Superior temporal gyrus (tissue), 1 donor: ENCODE data around the gene ECHS1.
"Not testable (repeated sequence)": the region's sequence is repeated elsewhere in the genome, so short reads cannot be mapped to it uniquely, and the experiment has no call there.

Experiments
- DNase-seq: peaks from one replicate; pipeline ENCODE4 v3.0.0-alpha.2; 2016; ENCODE audit errors: extremely low spot score

ECHS1 gene

DNA sequence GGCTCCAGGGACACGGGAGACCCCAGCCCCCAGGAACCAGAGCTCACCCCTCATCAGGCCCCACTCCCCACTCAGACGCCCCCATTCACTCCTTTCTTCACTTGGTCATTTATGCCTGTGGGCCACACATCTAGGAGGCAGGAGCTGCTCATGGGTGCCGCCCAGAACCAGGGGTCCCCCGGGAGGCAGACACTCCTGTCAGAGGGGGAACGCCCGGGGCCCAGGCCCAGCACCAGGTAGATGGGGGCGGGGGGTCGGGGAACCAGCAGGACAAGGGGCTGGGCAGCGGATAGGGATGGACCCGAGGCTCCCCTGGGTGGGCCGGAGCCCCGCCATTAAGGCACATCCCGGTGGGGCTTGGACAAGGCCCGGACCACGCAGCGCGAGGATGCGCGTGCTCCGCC, 48.3 kb downstream of the ECHS1 start:
- no peak for DNase-seq

DNA sequence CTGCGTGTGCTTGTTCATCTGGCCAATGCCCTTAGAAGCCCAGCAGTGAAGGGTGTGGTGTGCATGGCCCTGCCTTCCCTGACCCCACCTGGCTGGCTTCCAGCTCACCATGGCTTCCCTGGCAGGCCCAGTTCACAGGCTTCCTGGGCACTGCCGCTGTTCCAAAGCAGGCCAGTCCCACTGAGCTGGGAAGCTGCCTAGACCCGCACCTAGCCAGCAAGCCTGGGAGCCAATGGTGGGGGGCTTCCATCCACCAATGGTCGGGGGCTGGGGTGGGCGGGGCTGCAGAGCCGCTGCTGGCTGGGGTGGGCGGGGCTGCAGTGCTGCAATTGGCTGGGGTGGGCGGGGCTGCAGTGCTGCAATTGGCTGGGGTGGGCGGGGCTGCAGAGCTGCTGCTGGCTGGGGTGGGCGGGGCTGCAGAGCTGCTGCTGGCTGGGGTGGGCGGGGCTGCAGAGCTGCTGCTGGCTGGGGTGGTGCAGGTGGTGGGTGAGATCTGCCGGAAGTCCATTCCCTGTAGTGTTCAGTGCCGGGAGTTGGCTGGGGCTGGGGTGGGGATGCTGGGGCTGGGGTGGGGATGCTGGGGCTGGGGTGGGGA, 48.9 kb downstream of the ECHS1 start:
- no peak for DNase-seq

DNA sequence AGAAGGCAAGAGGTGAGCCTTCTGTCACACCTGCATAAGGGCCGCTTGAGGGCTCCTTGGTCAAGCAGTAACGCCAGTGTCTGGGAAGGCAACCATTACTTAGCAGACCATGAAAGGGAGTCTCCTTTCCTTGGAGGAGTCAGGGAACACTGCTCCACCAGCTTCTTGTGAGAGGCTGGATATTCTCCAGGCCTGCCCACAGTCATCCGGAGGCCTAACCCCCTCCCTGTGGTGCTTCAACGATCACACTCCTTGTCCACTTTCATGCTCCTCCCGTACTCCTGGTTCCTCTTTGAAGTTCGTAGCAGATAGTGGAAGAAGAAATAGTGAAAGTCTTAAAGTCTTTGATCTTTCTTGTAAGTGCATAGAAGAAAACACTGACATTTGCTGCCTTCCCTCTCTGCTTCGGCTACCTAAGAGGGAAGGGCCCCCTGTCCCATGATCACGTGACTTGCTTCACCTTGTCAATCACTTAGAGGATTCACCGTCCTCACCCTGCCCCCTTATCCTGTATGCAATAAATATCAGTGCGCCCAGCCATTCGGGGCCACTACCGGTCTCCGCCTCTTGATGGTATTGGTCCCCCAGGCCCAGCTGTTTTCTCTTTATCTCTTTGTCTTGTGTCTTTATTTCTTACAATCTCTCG, 51.0 kb downstream of the ECHS1 start:
- DNase-seq = not testable (repeated sequence)

DNA sequence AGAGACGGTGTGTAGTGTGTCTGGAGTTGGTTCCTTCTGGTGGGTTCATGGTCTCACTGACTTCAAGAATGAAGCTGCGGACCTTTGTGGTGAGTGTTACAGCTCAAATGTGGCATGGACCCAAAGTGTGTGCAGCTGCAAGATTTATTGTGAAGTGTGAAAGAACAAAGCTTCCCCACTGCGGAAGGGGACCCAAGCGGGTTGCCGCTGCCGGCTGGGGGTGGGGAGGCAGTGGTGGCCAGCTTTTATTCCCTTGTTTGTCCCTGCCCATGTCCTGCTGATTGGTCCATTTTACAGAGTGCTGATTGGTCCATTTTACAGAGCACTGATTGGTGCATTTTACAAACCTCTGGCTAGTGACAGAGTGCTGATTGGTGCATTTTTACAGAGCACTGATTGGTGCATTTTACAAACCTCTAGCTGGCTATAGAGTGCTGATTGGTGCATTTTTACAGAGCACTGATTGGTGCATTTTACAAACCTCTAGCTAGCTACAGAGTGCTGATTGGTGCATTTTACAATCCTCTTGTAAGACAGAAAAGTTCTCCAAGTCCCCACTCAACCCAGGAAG, 52.2 kb downstream of the ECHS1 start:
- not testable (repeated sequence) for DNase-seq

DNA sequence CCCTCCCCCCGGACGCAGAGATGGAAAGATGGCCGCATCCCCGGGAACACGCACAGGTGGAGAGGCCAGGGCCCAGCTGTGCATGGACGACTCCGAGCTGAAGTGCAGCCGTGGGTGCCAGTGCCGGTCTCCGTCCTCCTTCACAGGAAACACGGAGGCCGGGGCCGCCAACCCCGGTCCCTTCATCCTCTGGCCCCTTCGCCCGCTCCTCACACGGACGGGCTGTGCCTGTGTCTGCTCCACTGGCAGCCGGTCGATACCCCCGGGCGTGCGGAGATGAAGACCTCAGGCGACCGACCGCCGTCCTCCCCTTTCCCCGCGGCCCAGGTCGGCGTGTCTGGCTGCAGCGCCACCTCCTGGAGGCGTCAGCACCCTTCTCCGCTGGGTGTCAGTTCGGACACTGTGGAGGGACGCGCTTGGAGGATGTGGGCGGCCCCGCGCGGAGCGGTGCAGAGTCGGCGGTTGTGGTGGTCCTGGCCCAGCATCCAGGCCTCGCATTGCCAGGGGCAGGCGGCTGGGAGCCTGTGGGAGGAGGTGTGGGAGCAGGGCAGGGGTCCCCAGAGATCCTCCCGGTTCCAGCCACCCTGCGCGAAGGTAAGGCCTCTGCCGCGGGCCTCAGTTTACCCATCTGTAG, 54.5 kb downstream of the ECHS1 start:
- no peak for DNase-seq

DNA sequence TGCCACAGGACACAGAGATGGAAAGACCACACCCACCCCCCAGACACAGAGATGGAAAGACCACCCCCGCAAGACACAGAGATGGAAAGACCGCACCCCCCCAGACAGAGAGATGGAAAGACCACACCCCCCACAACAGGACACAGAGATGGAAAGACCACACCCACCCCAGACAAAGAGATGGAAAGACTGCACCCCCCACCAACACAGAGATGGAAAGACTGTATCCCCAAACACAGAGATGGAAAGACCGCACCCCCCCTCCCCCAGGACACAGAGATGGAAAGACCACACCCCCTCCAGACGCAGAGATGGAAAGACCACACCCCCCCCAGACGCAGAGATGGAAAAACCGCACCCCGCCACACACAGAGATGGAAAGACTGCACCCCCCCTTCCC, 56.4 kb downstream of the ECHS1 start:
- no peak for DNase-seq

DNA sequence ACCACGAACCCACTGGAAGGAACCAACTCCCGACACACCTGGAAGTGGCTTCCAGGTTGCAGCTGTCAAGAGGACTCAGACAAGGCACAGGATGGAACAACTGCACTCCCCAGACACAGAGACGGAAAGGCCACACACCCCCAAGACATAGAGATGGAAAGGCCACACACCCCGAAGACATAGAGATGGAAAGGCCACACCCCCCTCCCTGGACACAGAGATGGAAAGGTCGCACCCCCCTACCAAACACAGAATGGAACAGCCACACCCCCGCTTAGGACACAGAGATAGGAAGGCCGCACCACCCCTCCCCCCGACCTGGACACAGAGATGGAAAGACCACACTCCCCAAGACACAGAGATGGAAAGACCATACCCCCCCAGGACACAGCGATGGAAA, 56.9 kb downstream of the ECHS1 start:
- DNase-seq = no peak

DNA sequence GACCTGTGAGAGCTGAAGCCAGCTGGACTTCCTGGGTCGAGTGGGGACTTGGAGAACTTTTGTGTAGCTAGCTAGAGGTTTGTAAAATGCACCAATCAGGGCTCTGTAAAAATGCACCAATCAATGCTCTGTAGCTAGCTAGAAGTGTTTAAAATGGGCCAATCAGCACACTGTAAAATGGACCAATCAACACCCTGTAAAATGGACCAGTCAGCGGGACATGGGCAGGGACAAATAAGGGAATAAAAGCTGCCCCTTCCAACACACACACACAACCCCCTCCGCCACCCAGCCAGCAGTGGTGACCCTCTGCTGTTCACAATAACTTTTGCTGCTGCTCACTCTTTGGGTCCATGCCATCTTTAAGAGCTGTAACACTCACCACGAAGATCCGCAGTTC, 57.3 kb downstream of the ECHS1 start:
- DNase-seq = no peak

DNA sequence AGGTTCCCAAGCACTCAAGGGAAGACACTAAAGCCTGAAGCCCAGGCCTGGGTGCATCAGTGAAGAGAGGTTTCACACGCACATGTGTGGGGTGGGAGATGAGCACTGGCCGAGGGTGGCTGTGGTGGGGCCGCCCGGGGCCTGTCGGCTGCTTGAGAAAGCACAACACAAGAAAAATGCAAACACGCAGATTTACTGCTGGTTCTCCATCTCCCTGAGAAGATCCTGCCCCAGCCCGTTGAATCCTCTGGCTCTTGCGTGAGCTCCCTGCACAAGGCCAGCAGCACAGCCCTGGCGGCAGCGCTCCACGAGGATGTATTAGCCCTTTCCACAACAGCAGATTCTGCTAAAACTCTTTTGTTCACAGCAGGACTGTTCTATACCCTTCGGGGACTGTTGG, 58.2 kb downstream of the ECHS1 start:
- no peak for DNase-seq

DNA sequence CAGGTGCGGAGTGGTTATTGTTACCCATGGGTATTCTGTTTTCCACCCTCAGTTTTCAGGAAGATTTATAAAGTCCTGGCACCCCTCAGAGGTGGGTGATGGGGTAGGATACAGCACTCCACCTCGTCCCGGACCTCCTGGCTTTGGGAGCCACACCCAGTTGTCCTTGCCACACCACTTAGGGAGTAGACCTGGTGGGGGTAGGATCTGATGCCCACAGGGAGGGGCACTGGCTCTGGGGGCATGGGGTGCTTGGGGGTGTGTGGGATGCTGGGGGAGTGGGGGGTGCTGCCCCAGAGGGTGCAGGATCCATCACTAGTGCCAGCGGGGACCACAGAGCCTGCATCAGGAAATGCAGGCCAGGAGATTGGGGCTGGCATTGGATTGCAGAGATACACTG, 60.0 kb downstream of the ECHS1 start:
- no peak for DNase-seq

DNA sequence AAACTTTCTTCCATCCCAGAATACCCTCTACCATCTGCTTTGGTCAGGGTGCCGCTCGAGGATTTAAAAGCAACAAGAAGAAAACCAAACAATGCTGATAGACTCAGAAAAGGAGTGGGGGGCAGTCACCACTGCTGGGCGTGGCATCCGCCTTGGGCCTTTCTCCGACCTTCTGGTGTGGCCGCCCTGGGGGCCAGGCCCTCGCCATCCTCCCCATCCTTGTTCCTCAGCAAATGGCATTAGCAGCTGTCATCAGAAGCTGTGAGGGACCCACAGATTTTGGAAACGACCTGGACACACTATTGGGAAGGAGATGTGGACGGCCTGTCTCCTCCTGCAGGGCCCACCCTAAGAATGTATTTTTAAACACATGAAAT, 60.4 kb downstream of the ECHS1 start:
- no peak for DNase-seq
